Measurements from ENCODE around the gene RORB. TPM values are rescaled to one million over a fixed set of nuclear protein-coding genes. Genes with fewer than 3 reads are reported as not detected.

Gene RORB
- total and polyA plus RNA-seq, 5 experiments from 2014 or later: 0.12 TPM; not detected in 4

DNA sequence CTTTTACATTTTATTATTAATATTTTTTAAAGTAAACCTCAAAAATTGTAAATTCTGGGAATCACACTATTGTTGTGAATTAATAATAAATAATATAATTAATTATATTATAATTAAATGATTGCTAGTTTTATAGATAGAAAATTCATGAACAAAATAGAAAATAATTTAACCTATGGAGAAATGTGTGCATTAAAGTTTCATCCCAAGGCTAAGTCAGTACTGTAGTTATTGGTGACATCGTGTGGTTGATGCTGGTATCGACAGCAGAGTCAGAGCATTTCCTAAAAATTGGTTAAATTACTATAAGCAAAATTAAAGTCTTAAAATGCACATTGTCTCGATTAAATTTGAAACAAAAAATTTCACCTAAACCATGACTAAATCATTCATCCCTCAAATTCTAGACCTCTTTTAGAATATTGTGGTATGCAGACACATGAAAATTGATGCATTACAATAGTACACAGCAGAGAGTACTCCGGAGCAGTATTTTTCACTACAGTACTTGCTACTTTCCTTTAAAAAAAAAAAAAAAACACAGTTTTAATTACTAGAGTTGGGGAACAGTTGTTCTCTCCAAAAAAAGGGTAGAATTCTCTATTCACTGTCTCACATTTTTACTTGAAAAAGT, 73.9 kb downstream of the RORB start:
- no peak for ATAC-seq
- no peaks in the 10 kb centered on the region for H3K36me3 Mint-ChIP-seq
- no peaks in the 10 kb centered on the region for H3K4me1 Mint-ChIP-seq
- DNase-seq: peak in 2 of 10 donors; percentile 2 to 5
- H3K27ac Mint-ChIP-seq: no peak overlapping the region
- H3K9me3 Mint-ChIP-seq: no peaks in the 10 kb centered on the region
- POLR2A ChIA-PET: no interaction called here
- H3K27me3 Mint-ChIP-seq: peaks cover 0 to 5% (median under 1%) of the 10 kb centered on the region in 5 donors
- no peak overlapping the region for H3K4me3 Mint-ChIP-seq

GRCh38 chr9:74573640-74574191, 76.6 kb downstream of the RORB start:
- Mint-ChIP-seq H3K27me3 (peaks cover 0 to 8% (median 0%) of the 10 kb centered on the region in 5 donors), H3K36me3 (no peaks in the 10 kb centered on the region), H3K4me3 (no peak overlapping the region), H3K27ac (peak overlapping the region in 1 of 10 donors; percentile 41), H3K4me1 (no peaks in the 10 kb centered on the region), H3K9me3 (no peaks in the 10 kb centered on the region)
- DNase-seq (no peak), ATAC-seq (no peak)
- POLR2A ChIA-PET: no interaction called here

DNA sequence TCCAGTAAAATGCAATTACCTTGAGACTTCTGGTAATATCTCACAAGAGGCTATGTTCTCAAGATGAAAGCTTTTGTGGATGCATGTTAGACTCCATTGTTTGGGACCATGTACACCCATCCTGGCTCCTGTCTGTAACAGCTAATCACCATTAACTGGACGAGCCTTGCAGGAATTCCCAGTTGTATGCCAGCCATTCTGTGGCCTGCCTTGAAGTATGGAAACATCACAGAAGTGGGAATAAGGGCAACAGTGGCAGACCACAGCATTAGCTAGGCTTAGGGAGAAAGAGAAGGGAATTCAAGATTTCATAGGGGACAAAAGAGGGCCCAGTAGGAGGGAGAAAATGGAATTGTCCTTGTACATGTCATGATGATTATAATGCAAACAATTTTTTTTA, 79.0 kb downstream of the RORB start:
- ATAC-seq: no peak
- Mint-ChIP-seq H3K36me3 (no peaks in the 10 kb centered on the region), H3K27ac (no peak overlapping the region), H3K4me1 (no peaks in the 10 kb centered on the region), H3K27me3 (peaks cover 0 to 8% (median 0%) of the 10 kb centered on the region in 5 donors), H3K9me3 (no peaks in the 10 kb centered on the region), H3K4me3 (no peak overlapping the region)
- POLR2A ChIA-PET: no interaction called here
- no peak for DNase-seq

- no peaks in the 10 kb centered on the region for H3K4me1 Mint-ChIP-seq
- POLR2A ChIA-PET: no interaction called here
- no peak overlapping the region for H3K27ac Mint-ChIP-seq
- no peaks in the 10 kb centered on the region for H3K9me3 Mint-ChIP-seq
- no peak overlapping the region for H3K4me3 Mint-ChIP-seq
- no peak for DNase-seq
- H3K36me3 Mint-ChIP-seq: no peaks in the 10 kb centered on the region
- ATAC-seq: no peak
- H3K27me3 Mint-ChIP-seq: peaks cover 0 to 8% (median 0%) of the 10 kb centered on the region in 5 donors
Observed at GRCh38 chr9:74577956-74578355, 80.8 kb downstream of the RORB start.

- Mint-ChIP-seq H3K9me3 (no peaks in the 10 kb centered on the region), H3K4me3 (no peak overlapping the region), H3K27ac (no peak overlapping the region), H3K36me3 (no peaks in the 10 kb centered on the region), H3K4me1 (peaks cover 0 to 5% (median 0%) of the 10 kb centered on the region in 4 donors), H3K27me3 (peaks cover 1 to 9% (median 6%) of the 10 kb centered on the region in 5 donors)
- DNase-seq (no peak), ATAC-seq (no peak)
- POLR2A ChIA-PET: no interaction called here
Observed at GRCh38 chr9:74589576-74589975, 92.4 kb downstream of the RORB start.

- H3K9me3 Mint-ChIP-seq: no peaks in the 10 kb centered on the region
- no peak for DNase-seq
- no peak for ATAC-seq
- peaks cover 1 to 13% (median 8%) of the 10 kb centered on the region in 5 donors for H3K27me3 Mint-ChIP-seq
- no peak overlapping the region for H3K27ac Mint-ChIP-seq
- H3K4me1 Mint-ChIP-seq: no peaks in the 10 kb centered on the region
- POLR2A ChIA-PET: no interaction called here
- no peaks in the 10 kb centered on the region for H3K36me3 Mint-ChIP-seq
- H3K4me3 Mint-ChIP-seq: no peak overlapping the region
Observed at GRCh38 chr9:74595286-74595685, 98.2 kb downstream of the RORB start.

GRCh38 chr9:74598874-74599273, 101.7 kb downstream of the RORB start:
- no peaks in the 10 kb centered on the region for H3K9me3 Mint-ChIP-seq
- H3K4me1 Mint-ChIP-seq: no peaks in the 10 kb centered on the region
- no peak overlapping the region for H3K27ac Mint-ChIP-seq
- no peaks in the 10 kb centered on the region for H3K36me3 Mint-ChIP-seq
- DNase-seq: no peak
- H3K27me3 Mint-ChIP-seq: peaks cover 0 to 11% (median 0%) of the 10 kb centered on the region in 5 donors
- no peak overlapping the region for H3K4me3 Mint-ChIP-seq
- no peak for ATAC-seq
- POLR2A ChIA-PET: no interaction called here

GRCh38 chr9:74609671-74610405, 112.7 kb downstream of the RORB start:
- no peaks in the 10 kb centered on the region for H3K9me3 Mint-ChIP-seq
- H3K27ac Mint-ChIP-seq: no peak overlapping the region
- DNase-seq (no peak), ATAC-seq (no peak)
- POLR2A ChIA-PET: no interaction called here
- H3K27me3 Mint-ChIP-seq: peaks cover 0 to 12% (median 6%) of the 10 kb centered on the region in 5 donors
- peak overlapping the region in 1 of 10 donors; percentile 37 for H3K4me3 Mint-ChIP-seq
- no peaks in the 10 kb centered on the region for H3K36me3 Mint-ChIP-seq
- H3K4me1 Mint-ChIP-seq: peaks cover 0 to 20% (median 0%) of the 10 kb centered on the region in 4 donors

DNA sequence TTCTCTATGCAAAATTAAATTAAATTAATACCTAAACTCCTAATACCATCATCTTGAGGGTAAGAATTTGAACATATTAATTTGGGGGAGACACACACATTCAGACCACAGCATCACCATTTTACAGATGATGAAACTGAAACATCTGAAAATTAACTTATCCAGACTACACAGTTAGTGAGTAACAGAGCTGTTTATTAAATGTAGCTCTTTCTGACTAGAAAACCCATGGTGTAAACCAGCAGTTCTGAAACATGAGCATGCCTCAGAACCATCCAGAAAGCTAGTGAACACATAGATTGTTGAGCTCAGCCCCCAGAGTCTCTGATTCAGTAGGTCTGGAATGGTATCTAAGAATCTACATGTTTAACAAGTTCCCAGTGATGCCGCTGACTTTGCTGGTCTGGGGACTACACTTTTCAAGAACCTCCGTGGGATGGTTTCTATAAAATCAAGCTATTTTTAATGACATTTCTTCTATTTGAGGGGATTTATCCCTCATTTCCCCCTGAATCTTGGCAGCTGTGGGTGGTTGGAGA, 113.5 kb downstream of the RORB start:
- Mint-ChIP-seq H3K27me3 (peaks cover 0 to 12% (median 6%) of the 10 kb centered on the region in 5 donors), H3K4me1 (peaks cover 0 to 20% (median 0%) of the 10 kb centered on the region in 4 donors), H3K4me3 (peak overlapping the region in 1 of 10 donors; percentile 37), H3K27ac (no peak overlapping the region), H3K36me3 (no peaks in the 10 kb centered on the region), H3K9me3 (no peaks in the 10 kb centered on the region)
- POLR2A ChIA-PET: no interaction called here
- ATAC-seq: no peak
- DNase-seq: no peak

DNA sequence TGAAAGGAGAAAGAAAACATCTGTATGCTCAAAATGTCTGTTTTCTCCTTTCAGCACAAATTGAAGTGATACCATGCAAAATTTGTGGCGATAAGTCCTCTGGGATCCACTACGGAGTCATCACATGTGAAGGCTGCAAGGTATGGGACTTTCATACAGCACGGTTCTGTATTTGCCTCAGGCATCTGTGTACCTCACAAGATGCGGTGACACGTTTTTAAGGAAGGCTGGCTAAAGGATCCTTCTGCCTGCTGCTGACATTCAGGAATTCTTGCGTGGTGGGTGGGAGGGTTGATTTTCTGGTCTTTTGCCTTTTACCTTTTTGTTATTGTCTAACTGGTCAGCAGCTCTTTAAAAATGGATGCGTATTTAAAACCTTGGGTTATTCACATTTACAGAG, 133.1 kb downstream of the RORB start:
- no peak overlapping the region for H3K27ac Mint-ChIP-seq
- H3K27me3 Mint-ChIP-seq: peaks cover 3 to 19% (median 6%) of the 10 kb centered on the region in 5 donors
- POLR2A ChIA-PET: no interaction called here
- peaks cover 0 to 7% (median 0%) of the 10 kb centered on the region in 9 donors for H3K9me3 Mint-ChIP-seq
- H3K4me1 Mint-ChIP-seq: no peaks in the 10 kb centered on the region
- ATAC-seq: no peak
- DNase-seq: no peak
- no peaks in the 10 kb centered on the region for H3K36me3 Mint-ChIP-seq
- no peak overlapping the region for H3K4me3 Mint-ChIP-seq

GRCh38 chr9:74639112-74639511, 142.0 kb downstream of the RORB start:
- DNase-seq: no peak
- Mint-ChIP-seq H3K4me3 (no peak overlapping the region), H3K9me3 (peaks cover 0 to 8% (median 0%) of the 10 kb centered on the region in 9 donors), H3K36me3 (no peaks in the 10 kb centered on the region), H3K27ac (no peak overlapping the region), H3K27me3 (peaks cover 0 to 15% (median 8%) of the 10 kb centered on the region in 5 donors), H3K4me1 (no peaks in the 10 kb centered on the region)
- no peak for ATAC-seq
- POLR2A ChIA-PET: no interaction called here

DNA sequence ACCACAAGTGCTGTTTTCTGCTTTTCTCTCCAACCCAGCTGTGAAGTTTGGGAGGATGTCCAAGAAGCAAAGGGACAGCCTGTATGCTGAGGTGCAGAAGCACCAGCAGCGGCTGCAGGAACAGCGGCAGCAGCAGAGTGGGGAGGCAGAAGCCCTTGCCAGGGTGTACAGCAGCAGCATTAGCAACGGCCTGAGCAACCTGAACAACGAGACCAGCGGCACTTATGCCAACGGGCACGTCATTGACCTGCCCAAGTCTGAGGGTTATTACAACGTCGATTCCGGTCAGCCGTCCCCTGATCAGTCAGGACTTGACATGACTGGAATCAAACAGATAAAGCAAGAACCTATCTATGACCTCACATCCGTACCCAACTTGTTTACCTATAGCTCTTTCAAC, 145.2 kb downstream of the RORB start:
- Mint-ChIP-seq H3K27me3 (peaks cover 0 to 9% (median 6%) of the 10 kb centered on the region in 5 donors), H3K9me3 (peaks cover 0 to 8% (median 0%) of the 10 kb centered on the region in 9 donors), H3K4me3 (no peak overlapping the region), H3K4me1 (no peaks in the 10 kb centered on the region), H3K36me3 (no peaks in the 10 kb centered on the region), H3K27ac (no peak overlapping the region)
- DNase-seq (no peak), ATAC-seq (no peak)
- POLR2A ChIA-PET: no interaction called here

GRCh38 chr9:74643303-74643923, 146.3 kb downstream of the RORB start:
- Mint-ChIP-seq H3K4me1 (no peaks in the 10 kb centered on the region), H3K9me3 (peaks cover 0 to 3% (median 0%) of the 10 kb centered on the region in 9 donors), H3K27ac (no peak overlapping the region), H3K36me3 (no peaks in the 10 kb centered on the region), H3K27me3 (peaks cover 0 to 8% (median 2%) of the 10 kb centered on the region in 5 donors), H3K4me3 (no peak overlapping the region)
- POLR2A ChIA-PET: no interaction called here
- DNase-seq: no peak
- ATAC-seq: no peak

Measured in naive thymus-derived CD8-positive, alpha-beta T cell (primary cell).